GM12891 (cell line): ENCODE results near the gene IFT88.
"Not testable (repeated sequence)": the region's sequence is repeated elsewhere in the genome, so short reads cannot be mapped to it uniquely, and the experiment has no call there.

Source experiments
- DNase-seq: peaks from one replicate; pipeline ENCODE4 v3.0.0; 2011; ENCODE audit warnings: low spot score; ENCODE audit not compliant: insufficient read length
- FAIRE-seq: peaks from 2 replicates; lab custom pipeline; 2011; peaks lifted over from hg19 to GRCh38; lab: Jason Lieb, UNC
- PAX5 ChIP-seq: IDR thresholded peaks from 2 replicates; pipeline ENCODE4 v1.6.1; 2011; ENCODE audit warnings: low read length, moderate library complexity, mild to moderate bottlenecking; ENCODE audit not compliant: insufficient read depth, severe bottlenecking
- POLR2A ChIP-seq: IDR thresholded peaks from 2 replicates; pipeline ENCODE4 v1.6.1; 2011; ENCODE audit warnings: low read depth, low read length, control low read depth
- POLR2AphosphoS5 ChIP-seq: IDR thresholded peaks from 2 replicates; pipeline ENCODE4 v1.6.1; 2011; ENCODE audit warnings: low read depth, low read length, control low read depth
- POU2F2 ChIP-seq: IDR thresholded peaks from 2 replicates; pipeline ENCODE4 v1.6.1; 2011; ENCODE audit warnings: low read depth, mild to moderate bottlenecking, control low read depth, low read length, moderate library complexity
- SPI1 ChIP-seq: IDR thresholded peaks from 2 replicates; pipeline ENCODE4 v1.6.1; 2011; ENCODE audit warnings: low read depth, low read length, control low read depth
- TAF1 ChIP-seq: IDR thresholded peaks from 2 replicates; pipeline ENCODE4 v1.6.1; 2011; ENCODE audit warnings: low read depth, low read length, control low read depth

The IFT88 gene

DNA sequence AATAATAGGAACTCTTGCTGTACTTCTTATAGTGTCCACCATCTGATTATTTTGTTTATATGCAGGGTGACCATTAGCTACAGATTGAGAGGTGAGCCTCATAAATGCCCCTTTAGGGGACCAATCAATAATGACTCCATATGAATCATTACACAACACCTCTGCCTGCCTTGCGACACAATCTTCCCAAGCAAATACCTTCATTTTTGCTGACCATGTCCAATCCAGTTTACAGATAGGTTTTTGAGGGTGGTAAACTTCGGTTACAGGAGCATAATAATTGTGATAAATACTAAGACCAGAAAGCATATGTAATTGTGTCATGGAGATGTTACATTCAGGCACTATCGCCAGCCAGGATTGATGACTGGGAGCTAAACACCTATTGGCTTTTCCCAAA, 112.9 kb downstream of the IFT88 start:
- DNase-seq (no peak), FAIRE-seq (no peak)
- TF ChIP-seq SPI1 (no peak), PAX5 (no peak), POU2F2 (no peak), POLR2AphosphoS5 (no peak), TAF1 (no peak), POLR2A (no peak)

GRCh38 chr13:20680416-20681080, 113.6 kb downstream of the IFT88 start:
- FAIRE-seq: no peak
- DNase-seq: no peak
- no peak for TF ChIP-seq POLR2AphosphoS5
- TF ChIP-seq POLR2A: no peak
- TF ChIP-seq PAX5: no peak
- no peak for TF ChIP-seq POU2F2
- no peak for TF ChIP-seq TAF1
- TF ChIP-seq SPI1: no peak

GRCh38 chr13:20681481-20681880, 114.5 kb downstream of the IFT88 start:
- not testable (repeated sequence) for DNase-seq, FAIRE-seq

DNA sequence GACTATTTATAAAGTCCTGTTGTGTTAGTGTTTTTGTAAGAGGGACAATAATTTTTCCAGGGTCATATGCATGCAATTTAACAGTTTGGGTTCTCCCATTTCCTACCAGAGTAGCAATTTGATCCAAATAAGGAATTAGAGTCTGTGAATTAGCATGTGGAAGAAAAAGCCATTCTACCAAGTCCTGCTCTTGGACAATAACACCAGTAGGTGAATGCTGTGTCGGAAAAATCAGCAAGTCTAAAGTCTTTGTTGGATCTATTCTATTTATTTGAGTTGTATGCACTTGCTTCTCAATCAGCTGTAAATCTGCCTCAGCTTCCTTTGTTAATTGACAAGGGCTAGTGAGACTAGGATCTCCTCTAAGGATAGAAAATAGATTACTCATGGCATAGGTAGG, 115.1 kb downstream of the IFT88 start:
- TF ChIP-seq POLR2AphosphoS5 (no peak), POLR2A (no peak), TAF1 (no peak), POU2F2 (no peak), PAX5 (no peak), SPI1 (no peak)
- no peak for DNase-seq
- FAIRE-seq: no peak

GRCh38 chr13:20684041-20684440, 117.1 kb downstream of the IFT88 start:
- DNase-seq (no peak), FAIRE-seq (no peak)
- TF ChIP-seq POLR2A (no peak), POLR2AphosphoS5 (no peak)

DNA sequence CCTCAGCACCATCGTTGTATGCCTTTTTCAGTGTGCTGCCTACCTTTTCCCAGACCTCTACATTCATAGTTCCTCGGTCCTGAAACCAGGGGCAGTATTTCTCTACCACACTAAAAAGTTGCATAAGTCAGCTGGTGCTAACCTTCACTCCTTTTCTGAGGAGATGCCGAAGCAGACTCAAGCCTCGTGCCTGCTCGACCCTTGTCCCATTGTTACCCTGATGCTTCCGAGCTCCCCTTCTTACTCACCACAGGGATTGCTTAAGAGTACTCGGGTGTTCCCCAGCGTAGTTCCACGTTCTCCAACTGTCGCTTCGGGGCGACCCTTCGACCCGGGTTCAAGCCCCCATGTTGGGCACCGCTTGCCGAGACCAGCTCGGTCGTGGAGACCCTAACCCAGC, 117.6 kb downstream of the IFT88 start:
- TF ChIP-seq PAX5 (no peak), POLR2AphosphoS5 (no peak), TAF1 (no peak), POU2F2 (no peak), POLR2A (no peak), SPI1 (no peak)
- DNase-seq (no peak), FAIRE-seq (no peak)

GRCh38 chr13:20685092-20685491, 118.1 kb downstream of the IFT88 start:
- no peak for FAIRE-seq
- TF ChIP-seq POLR2A: no peak
- TF ChIP-seq TAF1: no peak
- TF ChIP-seq SPI1: no peak
- no peak for TF ChIP-seq POLR2AphosphoS5
- TF ChIP-seq PAX5: no peak
- TF ChIP-seq POU2F2: no peak
- DNase-seq: no peak

GRCh38 chr13:20686167-20686566, 119.2 kb downstream of the IFT88 start:
- no peak for DNase-seq
- TF ChIP-seq POLR2A (no peak), POU2F2 (no peak), PAX5 (no peak), POLR2AphosphoS5 (no peak), TAF1 (no peak), SPI1 (no peak)
- no peak for FAIRE-seq

- TF ChIP-seq TAF1 (no peak), POLR2A (no peak), SPI1 (no peak)
- no peak for DNase-seq
- no peak for FAIRE-seq
Measured at GRCh38 chr13:20686863-20687579, 120.1 kb downstream of the IFT88 start.

DNA sequence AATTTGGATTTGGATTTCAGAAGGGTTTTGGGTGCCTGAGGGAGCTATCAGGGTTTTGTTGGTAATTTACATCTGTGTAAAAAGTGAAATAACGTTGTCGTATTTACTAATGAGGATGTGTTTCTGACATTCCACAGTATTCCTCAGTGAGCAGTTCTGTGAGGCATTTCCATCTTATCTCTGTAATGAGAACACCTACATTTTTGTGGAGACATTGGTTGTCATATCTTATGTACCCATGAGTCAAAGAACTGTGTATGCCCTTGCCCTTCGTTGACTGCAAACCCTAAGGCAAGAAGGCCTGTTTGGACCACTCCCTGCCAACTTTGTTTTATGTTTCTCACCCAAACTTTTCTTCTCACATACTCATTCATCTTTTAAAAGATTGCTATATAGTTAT, 122.3 kb downstream of the IFT88 start:
- TF ChIP-seq TAF1 (no peak), POLR2AphosphoS5 (no peak), POLR2A (no peak), POU2F2 (no peak), SPI1 (no peak), PAX5 (no peak)
- no peak for DNase-seq
- no peak for FAIRE-seq

DNA sequence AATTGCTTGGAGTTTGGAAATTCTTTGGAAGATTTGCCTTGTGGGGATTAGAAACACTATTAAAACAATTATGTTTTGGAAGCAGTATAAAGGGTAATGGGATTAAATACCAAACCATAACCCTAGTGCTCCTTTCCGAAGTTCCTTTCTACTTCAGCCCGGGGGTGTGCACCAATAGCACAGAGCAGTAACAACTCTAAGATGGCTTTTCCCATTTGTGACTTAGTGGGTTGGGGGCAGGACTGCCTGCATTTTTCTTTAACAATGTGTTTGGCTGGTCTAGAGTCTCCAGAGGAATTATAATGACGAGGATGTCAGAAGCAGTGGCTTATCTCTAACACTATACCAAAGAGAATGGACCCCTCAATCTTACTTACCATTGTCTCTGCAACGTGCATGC, 124.7 kb downstream of the IFT88 start:
- no peak for FAIRE-seq
- no peak for DNase-seq
- TF ChIP-seq PAX5: no peak
